Stimulated activated CD4-positive, alpha-beta T cell treated with anti-CD3 and anti-CD28 coated beads, Interleukin-4, amount 100 ng/mL, for 1 hour (primary cell): ENCODE data around the gene PARP16.

Source experiments
- DNase-seq: peaks from one replicate; pipeline ENCODE4 v3.0.0-alpha.2; 2020

The PARP16 gene

DNA sequence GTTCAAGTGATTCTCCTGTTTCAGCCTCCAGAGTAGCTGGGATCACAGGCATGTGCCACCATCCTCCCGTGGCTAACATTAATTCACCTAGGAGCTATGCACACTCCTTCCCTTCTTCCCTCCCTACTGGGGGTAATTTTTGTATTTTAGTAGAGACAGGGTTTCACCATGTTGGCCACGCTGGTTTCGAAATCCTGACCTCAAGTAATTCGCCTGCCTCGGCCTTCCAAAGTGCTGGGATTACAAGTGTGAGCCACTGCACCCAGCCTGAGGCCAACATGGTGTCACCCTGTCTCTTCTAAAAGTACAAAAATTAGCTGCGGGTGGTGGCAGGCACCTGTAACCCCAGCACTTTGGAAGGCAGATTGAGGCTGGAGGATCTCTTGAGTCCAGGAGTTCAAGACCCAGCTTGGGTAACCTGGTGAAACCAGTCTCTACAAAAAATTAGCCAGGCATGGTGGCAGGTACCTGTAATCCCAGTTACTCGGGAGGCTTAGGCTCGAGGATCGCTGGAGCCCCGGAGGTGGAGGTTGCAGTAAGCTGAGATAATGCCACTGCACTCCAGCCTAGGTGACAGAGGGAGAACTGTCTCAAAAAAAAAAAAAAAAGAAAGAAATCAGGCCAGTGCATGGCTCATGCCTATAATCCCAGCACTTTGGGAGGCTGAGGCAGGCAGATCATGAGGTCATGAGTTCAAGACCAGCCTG, 23.9 kb upstream of the PARP16 start:
- DNase-seq: no peak

DNA sequence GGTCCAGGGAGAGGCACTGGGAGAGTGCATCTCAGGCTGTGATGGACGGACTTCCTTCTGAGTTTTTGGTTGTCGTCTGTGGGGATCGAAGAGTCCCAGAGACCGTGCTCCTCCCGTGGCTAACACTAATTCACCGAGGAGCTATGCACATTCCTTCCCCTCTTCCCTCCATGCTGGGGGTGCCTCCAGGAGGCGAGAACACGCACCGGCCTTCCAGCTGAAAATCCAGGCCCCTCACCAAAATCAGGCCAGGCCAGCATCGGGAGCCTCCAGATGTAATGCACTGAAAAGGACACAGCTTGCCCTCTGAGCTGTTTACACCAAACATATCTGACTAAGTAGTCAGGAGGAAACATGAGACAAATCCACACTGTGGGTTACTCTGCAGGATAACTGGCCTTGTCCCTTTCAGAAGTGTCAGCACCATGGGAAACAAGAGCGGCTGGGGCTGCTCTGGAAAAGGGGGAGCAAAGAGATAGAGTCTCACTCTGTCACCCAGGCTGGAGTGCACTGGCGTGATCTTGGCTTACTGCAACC, 23.3 kb upstream of the PARP16 start:
- no peak for DNase-seq

DNA sequence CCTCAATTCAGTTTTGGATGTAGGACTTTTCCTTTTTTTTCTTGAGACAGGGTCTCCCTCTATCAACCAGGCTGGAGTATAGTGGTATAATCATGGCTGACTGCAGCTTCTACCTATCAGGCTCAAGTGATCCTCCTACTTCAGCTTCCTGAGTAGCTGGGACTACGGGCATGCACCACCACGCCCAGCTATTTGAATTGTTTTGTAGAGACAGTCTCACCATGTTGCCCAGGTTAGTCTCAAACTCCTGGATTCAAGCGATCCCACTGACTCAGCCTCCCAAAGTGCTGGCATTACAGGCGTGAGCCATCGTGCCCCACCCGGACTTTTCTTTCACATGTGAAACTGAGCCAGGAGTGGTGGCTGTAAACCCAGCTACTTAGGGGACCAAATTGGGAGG, 21.3 kb upstream of the PARP16 start:
- no peak for DNase-seq

DNA sequence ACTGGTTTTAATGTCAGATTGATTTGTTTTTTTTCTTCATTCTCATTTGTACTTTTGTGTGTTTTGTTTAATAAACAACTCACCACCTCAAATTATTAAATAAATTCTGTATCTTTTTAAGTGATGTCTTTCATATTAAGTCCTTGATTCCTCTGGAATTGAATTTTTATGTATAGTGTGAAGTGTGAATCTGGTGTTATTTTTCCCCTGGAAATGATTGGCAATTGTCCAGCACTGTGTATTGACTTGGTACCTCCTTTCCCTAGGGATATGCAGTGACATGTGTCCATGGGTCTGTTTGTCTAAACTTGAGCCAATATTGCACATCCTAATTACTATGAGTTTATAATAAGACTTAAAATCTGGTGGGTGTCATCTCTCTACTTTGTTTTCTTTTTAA, 19.9 kb upstream of the PARP16 start:
- no peak for DNase-seq

DNA sequence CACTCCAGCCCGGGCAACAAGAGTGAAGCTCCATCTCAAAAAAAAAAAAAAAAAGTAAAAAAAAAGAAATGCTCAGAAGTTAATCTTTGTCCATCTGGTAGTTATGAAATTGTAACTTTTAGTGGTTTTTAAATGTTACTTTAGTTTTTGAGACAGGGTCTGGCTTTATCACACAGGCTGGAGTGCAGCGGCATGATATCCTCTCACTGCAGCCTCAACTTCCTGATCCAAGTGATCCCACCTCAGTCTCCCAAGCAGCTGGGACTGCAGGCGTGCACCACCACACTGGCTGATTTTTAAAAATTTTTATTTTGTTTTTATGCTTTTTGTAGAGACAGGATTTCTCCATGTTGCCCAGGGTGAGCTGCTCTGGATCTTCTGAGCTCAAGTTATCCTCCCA, 19.1 kb upstream of the PARP16 start:
- no peak for DNase-seq

DNA sequence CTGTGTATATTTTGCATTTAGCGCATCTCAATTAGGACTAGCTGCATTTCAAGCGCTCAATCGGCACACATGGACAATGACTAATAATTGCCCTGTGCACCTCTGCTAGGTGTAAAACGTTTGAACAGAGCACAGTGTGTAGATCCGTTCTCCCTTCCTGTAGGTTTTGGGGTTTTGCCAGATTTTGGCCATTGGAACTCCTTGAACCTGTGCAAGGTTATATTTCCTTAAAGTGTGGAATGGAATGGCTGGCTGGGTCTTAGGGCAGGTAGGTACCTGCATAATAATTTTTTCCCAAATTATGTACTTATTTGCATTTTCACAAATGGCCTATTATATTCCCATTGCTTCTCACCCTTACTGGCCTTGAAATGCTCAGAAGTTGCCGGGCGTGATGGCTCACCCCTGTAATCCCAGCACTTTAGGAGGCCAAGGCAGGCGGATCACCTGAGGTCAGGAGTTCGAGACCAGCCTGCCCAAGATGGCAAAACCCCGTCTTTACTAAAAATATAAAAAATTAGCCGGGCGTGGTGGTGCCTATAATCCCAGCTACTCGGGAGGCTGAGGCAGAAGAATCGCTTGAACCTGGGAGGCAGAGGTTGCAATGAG, 18.6 kb upstream of the PARP16 start:
- DNase-seq: no peak

DNA sequence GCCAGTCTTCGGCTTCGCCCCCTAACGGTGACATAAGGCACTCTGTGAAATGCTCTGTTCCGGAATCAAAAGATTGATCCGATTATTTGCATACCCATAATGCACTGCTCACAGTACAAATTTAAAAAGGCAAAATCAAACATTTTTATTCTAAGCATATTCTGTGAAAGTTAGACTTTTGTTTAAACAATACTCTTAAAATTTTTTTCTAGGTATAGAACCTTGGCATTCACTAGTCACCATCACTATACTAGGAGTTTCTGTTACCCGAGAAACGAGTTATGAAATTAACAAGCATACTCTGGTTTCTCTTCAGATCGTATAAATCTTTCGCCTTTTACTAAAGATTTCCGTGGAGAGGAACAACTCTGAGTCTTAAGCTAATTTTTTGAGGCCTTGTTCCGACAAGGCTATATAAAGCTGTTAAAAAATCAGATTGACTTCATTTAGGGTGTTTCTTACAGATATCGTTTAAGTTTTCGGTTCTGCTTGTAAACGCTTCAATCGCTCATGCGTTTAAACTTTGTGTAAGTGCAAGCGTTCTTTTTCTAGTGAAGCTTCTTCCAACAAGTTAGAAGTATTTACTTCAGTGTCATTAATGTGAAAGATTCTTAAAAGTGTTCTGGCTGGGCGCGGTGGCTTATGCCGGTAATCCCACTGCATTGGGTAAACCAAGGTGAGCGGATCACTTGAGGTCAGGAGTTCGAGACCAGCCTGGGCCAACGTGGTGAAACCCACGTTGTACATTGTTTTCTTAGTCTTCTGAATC, 17.9 kb upstream of the PARP16 start, which contains the start of gene RNU5B-1:
RNU5B-1 (plus strand) TSS at position 297 of the 769 bp plus-strand sequence.
- DNase-seq: peak; percentile 79

DNA sequence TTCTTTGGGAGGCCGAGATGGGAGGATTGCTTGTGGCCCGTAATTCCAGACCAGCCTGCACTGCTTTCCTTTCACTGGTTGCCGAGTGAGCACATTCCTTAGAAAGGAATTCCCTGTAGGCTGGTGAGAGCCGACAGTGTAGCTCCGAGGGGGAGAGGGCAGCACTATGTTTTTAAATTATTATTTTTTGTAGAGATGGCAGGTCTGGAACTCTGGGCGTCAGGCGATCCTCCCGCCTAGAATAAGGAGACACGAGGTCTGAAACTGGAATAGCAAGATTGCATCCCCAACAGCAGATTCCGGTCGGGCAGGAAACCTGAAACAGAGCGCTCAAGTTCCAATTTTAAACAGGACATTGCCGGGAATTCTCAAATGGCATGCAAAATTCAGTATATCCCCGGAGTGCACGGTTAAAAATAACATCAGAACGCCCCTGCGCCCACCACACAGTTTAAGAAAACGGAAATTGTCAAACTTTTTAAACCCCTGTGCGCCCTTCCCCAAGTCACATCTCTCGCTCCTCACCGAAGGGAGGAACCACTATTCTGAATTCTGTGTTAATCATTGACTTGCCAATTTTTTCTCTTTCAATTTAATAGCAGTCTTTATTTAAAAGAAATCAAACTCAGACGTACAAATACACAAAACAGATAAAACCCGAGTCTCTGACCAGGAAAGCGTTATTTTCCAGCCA, 17.2 kb upstream of the PARP16 start:
- no peak for DNase-seq

DNA sequence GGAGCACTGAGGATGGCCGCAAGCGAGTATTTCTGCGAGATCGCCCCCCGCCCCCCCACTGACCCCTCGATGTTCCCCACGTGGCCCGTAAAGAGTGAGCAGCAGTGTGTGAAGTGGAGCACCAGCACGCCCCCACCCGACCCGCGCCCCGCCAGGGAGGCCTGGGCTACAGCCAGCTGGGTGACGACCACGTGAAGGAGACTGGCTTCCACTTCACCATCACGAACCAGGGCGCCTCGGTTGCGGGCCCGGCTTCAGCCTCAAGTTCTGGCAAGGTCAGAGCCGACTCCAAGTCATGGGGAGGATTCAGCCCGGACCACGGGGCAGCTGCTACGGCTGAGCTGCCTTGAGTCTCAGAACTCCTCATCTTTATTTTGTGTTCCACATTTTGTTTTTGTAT, 15.4 kb upstream of the PARP16 start:
- no peak for DNase-seq

DNA sequence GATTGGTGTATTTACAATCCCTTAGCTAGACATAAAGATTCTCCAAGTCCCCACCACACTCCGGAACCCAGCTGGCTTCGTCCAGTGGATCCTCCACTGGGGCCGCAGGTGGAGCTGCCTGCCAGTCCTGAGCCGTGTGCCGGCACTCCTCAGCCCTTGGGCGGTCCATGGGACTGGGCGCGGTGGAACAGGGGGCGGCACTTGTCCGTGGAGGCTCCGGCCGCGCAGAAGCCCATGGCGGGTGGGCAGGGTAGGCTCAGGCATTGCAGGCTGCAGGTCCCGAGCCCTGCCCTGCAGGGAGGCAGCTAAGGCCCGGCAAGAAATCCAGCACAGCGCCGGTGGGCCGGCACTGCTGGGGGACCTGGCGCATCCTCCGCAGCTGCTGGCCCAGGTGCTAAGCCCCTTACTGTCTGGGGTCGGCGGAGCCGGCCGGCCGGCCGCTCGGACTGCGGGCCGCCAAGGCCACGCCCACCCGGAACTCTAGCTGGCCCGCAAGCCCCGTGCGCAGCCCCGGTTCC, 14.3 kb upstream of the PARP16 start:
- DNase-seq: no peak

DNA sequence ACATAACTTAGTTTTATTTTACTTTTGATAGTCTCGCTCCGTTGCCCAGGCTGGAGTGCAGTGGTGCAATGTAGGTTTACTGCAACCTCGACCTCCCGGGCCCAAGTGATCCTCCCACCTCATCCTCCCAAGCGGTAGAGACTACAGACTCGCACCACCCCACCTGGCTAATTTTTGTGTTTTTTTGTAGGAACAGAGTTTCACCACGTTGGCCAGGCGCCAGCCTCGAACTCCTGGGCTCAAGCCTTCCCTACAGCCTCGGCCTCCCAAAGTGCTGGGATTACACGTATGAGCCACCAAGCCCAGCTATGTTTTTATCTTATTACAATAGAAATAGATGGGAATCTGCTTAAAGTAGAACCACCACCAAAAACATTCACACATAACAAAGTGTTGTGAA, 12.0 kb upstream of the PARP16 start:
- no peak for DNase-seq

DNA sequence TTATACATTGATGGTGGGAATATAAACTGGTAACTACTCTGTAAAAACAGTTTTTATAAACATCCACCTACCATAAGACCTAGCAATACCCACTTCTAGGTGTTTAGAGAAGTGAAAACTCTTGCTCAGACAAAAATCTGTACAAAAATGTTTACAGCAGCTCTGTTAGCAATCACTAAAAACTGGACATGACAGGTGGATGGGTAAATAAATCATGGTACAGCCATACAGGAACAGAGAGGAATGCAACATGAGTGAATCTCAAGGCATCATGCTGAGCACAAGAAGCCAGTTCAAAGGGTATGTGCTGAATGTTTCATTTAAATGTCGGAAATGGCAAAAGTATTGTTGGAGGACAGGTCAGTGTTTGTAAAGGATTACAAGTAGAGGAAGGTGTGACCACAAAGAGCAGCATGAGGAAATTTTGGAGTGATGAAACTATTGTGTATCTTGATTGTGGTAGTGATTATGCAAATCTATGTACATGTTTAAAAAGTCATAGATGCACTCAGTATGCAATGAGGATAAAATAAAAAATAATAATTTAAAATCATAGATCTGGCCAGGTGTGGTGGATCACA, 6.3 kb upstream of the PARP16 start:
- no peak for DNase-seq

DNA sequence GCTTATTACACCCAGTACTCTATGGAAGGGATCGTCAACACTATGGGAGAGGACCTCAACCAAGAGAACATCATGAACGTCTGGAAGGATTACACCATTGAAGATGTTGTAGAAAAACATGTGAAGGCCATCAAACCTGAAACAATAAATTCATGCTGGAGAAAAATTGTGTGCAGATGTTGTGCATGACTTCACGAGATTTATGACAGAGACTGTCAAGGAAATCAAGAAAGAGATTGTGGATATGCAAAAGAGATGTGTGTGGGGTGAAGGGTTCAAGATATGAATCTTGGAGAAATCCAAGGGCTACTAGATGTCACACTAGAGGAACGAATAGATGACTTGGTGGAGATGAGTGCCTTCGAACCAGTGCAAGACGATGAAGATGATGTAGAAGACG, 3.5 kb upstream of the PARP16 start:
- no peak for DNase-seq

DNA sequence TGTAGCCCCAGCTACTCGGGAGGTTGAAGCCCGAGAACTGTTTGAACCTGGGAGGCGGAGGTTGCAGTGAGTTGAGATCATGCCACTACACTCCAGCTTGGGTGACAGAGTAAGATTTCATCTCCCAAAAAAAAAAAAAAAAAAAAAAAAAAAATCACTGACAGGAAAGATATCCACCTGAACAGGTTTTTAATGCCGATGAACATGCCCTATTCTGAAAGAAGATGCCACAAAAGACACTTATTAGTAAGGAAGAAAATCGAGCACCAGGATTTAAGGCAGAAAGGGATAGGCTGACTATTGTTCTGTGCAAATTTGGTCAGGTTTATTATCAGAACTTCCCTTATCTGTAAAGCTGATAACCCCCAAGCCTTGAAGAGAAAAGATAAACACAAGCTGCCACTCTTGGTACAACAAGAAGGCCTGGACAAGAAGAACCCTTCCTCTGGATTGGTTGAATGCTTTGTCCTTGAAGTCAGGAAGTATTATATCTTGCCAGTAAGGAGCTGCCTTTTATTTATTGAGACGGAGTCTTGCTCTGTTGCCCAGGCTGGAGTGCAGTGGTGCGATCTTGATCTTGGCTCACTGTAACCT, 2.7 kb upstream of the PARP16 start:
- DNase-seq: no peak

DNA sequence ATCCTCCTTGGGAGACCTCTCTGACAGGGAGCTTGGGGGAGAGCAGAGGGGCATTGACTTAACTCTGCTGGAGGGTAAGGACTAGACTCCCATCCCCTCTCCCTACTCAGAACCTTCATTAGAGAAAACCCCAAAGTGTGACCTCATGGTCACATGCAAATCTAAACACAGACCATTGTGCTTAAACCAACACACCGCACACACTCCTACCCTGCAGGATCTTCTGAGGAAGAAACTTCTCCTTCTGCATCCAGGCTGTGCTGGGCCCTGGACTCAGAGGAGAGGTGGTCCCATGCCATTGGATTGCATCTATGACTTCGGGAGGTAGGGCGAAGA, 805 bp upstream of the PARP16 start:
- DNase-seq: no peak

DNA sequence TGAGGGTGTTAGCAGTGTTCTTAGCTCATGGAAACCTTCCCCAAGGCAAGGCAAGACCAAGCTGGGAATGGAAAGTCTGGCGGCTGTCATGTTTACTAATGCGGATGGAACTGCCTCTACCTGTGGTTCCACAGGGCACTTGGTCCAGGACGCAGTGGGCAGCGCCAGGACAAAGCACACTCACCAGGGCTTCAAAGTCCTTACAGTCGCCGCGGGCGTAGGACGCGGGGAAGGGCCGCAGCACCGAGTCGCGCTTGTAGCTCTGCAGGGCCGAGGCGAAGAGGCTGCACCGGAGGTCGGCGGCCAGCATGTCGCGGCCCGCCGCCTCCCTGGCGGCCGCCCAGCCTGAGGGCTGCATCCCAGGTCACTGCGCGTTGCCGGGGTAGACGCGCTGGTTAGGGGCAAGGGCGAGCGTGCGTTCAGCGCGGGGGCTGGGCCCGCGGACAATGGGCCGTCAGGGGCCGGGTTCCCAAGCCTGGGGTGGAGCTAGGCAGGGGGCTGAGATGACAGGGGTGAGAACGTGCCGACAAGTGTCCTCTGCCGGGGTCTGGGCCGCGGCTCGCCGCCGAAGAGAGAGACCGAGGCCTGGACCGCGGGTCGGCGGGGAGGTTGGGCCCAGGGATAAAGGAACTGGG, 497 bp downstream of the PARP16 start:
- no peak for DNase-seq

DNA sequence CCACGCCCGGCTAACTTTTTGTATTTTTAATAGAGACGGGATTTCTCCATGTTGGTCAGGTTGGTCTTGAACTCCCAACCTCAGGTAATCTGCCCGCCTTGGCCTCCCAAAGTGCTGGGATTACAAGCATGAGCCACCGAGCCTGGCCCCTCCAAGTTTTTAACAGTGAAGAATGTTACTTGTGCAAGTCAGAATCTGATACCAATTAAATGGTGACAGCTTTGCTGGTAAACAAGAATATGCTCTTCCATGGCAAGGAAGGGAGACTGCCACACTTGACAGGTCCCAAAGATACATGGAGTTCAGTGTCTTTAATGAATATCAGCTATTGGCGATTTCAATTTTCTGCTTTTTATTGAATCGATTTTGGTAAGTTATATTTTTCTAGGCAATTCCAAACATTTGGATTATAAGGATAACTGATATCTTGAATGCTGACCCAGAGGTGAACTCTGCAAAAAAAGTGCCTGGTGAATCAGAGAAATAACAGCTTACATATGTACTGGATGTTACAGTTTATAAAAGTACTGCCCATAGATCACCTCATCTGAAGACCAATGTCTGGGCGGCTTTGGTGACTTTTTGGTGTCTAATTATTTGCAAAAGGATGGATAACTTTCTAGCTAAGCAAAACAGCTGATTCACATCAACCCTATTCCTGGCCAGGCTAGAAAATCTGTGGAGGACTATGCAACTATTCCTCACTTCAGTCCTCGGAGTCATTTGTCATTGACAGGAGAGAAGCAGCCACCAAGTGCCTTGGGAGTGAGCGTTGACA, 1.2 kb downstream of the PARP16 start:
- no peak for DNase-seq

DNA sequence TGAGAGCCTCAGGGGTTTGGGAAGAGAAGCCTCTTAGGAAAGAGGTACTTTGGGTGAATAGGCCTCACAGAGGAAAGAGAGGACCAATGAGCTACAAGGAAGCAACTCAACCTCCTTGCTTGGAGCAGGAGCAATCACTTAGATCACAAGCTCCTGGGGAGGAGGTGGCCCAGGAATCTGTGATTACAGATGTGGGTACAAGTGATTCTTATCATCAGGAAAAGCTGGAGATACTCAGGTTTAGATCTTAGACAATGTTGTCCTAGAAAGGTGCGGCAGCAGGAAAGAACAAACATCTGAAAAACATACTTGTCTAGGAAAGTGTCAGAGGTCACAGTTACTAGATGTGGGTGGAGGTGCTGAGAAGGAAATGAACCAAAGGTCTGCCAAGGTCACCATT, 8.2 kb downstream of the PARP16 start:
- DNase-seq: no peak

DNA sequence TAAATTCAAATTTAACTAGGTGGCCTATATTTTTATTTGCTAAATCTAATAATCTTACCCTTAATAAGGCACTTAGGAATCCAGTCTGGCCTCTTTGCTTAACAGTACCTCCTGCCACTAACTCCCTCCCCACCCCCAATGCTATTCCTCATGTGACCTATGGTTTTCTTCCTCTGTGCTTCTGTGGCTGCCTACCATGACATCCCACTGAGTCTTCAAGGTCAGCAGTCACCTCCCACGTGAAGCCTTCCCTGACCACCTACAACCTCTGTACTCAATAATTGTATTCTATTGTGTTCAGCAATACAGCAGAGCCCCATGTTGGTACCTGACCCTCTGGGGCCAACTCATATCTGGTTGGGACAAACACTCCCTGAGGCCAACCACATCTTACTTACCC, 9.7 kb downstream of the PARP16 start:
- DNase-seq: no peak

DNA sequence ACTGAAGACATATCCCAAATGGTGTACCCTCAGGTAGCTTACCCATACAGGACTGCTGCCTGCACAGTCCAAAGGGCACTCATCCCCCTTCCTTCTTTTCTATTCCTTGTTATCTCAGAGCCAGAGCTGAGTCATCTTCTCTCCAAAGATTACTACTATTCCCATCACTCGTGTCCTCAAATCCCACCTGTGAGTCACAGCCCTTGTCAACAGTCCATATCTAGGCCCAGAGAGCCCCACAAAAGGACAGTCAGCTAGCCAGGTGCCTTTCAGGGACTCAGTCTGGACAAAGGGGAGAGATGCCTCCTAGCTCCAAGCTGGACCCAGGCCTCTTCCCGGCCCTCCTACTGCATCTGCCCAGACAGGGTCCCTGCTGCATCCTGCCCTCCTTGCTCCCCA, 11.0 kb downstream of the PARP16 start:
- DNase-seq: no peak

DNA sequence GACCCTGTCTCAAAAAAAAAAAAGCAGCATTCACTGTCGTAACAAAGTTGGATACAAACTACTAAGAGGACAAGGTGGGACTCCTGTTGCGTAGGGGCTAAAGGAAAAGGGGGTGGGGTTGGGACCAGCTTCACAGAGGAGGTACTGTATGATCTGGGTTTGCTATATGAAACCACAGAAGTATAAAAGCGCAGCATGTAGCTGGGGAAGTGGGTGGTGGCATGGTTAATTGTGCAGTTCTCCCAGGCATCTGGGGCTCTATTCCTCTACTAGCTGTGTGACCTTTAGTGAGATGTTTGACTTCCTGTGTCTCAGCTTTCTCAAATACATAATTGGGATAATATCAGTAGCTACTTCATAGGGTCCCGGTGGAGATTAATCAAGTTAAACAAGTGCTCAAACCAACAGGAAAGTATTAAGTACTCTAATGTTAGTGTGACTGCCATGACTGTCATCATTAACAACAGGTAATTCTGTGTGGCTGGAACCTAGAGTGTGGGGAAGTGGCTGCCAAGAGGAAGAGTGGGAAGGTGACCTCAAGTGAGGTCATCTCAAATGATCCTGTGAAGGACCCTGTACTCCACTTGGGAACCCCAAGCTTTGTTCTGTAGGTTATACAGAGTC, 11.5 kb downstream of the PARP16 start:
- DNase-seq: no peak
